H1 (cell line): Measurements from ENCODE around the gene ACBD6. TPM values are rescaled to one million over a fixed set of nuclear protein-coding genes. Genes with fewer than 3 reads are reported as not detected.

Experiments used
- CTCF ChIA-PET: fragments of 300-600 bp; sonication (Branson Sonifier 250); formaldehyde crosslinking; loops from one replicate; lab custom pipeline; 2021; ENCODE audit not compliant: partially characterized antibody; lab: Charles Lee
- POLR2A ChIA-PET: fragments of 300-600 bp; sonication (Branson Sonifier 250); formaldehyde crosslinking; loops from one replicate; lab custom pipeline; 2021; ENCODE audit warnings: inconsistent platforms; ENCODE audit not compliant: partially characterized antibody; lab: Charles Lee
- DNase-seq, 2 experiments: peaks; one replicate each; pipeline versions ENCODE4 v3.0.0 to v3.0.0-alpha.2; 2010 to 2022; ENCODE audit warnings: low spot score in 2 of 2, low read depth in 1 of 2, mixed read lengths in 1 of 2
- FAIRE-seq: peaks from 2 replicates; lab custom pipeline; 2011; peaks lifted over from hg19 to GRCh38; lab: Jason Lieb, UNC
- H2AFZ ChIP-seq: 2 replicates; pipeline ENCODE4 v1.8.1; 2012; ENCODE audit warnings: low read length, inconsistent platforms
- H2AK5ac ChIP-seq: 2 replicates; pipeline ENCODE4 v1.6.1; 2013; ENCODE audit warnings: low read depth, low read length
- H2BK120ac ChIP-seq: replicated peaks from 2 replicates; pipeline ENCODE3; 2013; ENCODE audit warnings: low read depth, low read length, inconsistent platforms
- H2BK12ac ChIP-seq: 2 replicates; pipeline ENCODE4 v1.6.1; 2013; ENCODE audit warnings: low read depth, low read length
- H2BK15ac ChIP-seq: 2 replicates; pipeline ENCODE4 v1.6.1; 2013; ENCODE audit warnings: low read length
- H2BK20ac ChIP-seq: 2 replicates; pipeline ENCODE4 v1.6.1; 2013; ENCODE audit warnings: low read length
- H2BK5ac ChIP-seq: 2 replicates; pipeline ENCODE4 v1.6.1; 2013; ENCODE audit warnings: low read depth, low read length
- H3K14ac ChIP-seq: 2 replicates; pipeline ENCODE4 v1.6.1; 2013; ENCODE audit warnings: inconsistent platforms; ENCODE audit not compliant: insufficient read length
- H3K18ac ChIP-seq: 2 replicates; pipeline ENCODE4 v1.6.1; 2013; ENCODE audit warnings: low read length; ENCODE audit errors: extremely low read depth
- H3K23ac ChIP-seq: 2 replicates; pipeline ENCODE4 v1.6.1; 2013; ENCODE audit warnings: inconsistent platforms; ENCODE audit not compliant: insufficient read length
- H3K23me2 ChIP-seq: 2 replicates; pipeline ENCODE4 v1.6.1; 2013; ENCODE audit warnings: low read depth, low read length
- H3K27ac ChIP-seq: 2 replicates; pipeline ENCODE4 v1.6.1; 2011; ENCODE audit warnings: low read depth, low read length, inconsistent platforms
- H3K27me3 ChIP-seq, 4 experiments: replicated peaks in 1 of 4; 1 replicate in 1 of 4; 2 replicates in 3 of 4; pipeline versions ENCODE4 v1.6.1 to v1.8.1; 2011 to 2013; ENCODE audit warnings: low read length in 3 of 4, mild to moderate bottlenecking in 3 of 4, inconsistent platforms in 2 of 4, mixed read lengths in 2 of 4, moderate library complexity in 1 of 4; ENCODE audit not compliant: control insufficient read depth in 3 of 4, insufficient read depth in 3 of 4; ENCODE audit errors: extremely low read depth in 1 of 4
- H3K36me3 ChIP-seq, 4 experiments: 2 replicates each; pipeline versions ENCODE4 v1.6.1 to v1.8.1; 2011 to 2013; ENCODE audit warnings: mild to moderate bottlenecking in 4 of 4, low read length in 3 of 4, moderate library complexity in 2 of 4, control low read depth in 1 of 4, inconsistent platforms in 1 of 4; ENCODE audit not compliant: insufficient read depth in 4 of 4, control insufficient read depth in 2 of 4
- H3K4ac ChIP-seq: replicated peaks from 2 replicates; pipeline ENCODE3; 2013; ENCODE audit warnings: low read length, low read depth, mixed read lengths, inconsistent platforms; ENCODE audit not compliant: insufficient read length
- H3K4me1 ChIP-seq, 4 experiments: replicated peaks in 1 of 4; 1 replicate in 1 of 4; 2 replicates in 3 of 4; pipeline versions ENCODE4 v1.6.1 to v1.8.1; 2011 to 2013; ENCODE audit warnings: low read length in 3 of 4, inconsistent platforms in 2 of 4, mixed read lengths in 1 of 4; ENCODE audit not compliant: insufficient read depth in 4 of 4, control insufficient read depth in 3 of 4
- H3K4me2 ChIP-seq, 2 experiments: 2 replicates each; pipeline versions ENCODE4 v1.6.1 to v1.8.1; 2011 to 2013; ENCODE audit warnings: low read depth in 2 of 2, low read length in 2 of 2, control low read depth in 1 of 2, inconsistent platforms in 1 of 2, mild to moderate bottlenecking in 1 of 2; ENCODE audit not compliant: insufficient read depth in 1 of 2
- H3K4me3 ChIP-seq, 4 experiments: fragments of 200-600, 300-600 bp in 1 of 4; sonication (generic), shearing (Covaris generic), sonication (Bioruptor Twin) in 1 of 4; 2 replicates each; pipeline versions ENCODE4 v1.5.1 to v1.8.1; 2011 to 2016; ENCODE audit warnings: low read length in 4 of 4, low read depth in 3 of 4, control low read depth in 2 of 4, inconsistent platforms in 2 of 4, mild to moderate bottlenecking in 2 of 4, mixed read lengths in 1 of 4, moderate library complexity in 1 of 4; ENCODE audit not compliant: insufficient read depth in 2 of 4; ENCODE audit errors: extremely low read depth in 1 of 4
- H3K56ac ChIP-seq: replicated peaks from 2 replicates; pipeline ENCODE3; 2013; ENCODE audit warnings: low read depth, mild to moderate bottlenecking, mixed read lengths, low read length, inconsistent platforms; ENCODE audit not compliant: insufficient read length
- H3K79me1 ChIP-seq: 2 replicates; pipeline ENCODE4 v1.6.1; 2013; ENCODE audit warnings: low read depth, low read length, control low read depth
- H3K79me2 ChIP-seq, 2 experiments: 2 replicates each; pipeline versions ENCODE4 v1.6.1 to v1.8.1; 2012 to 2013; ENCODE audit warnings: low read length in 2 of 2, mild to moderate bottlenecking in 2 of 2, inconsistent platforms in 1 of 2; ENCODE audit not compliant: insufficient read depth in 2 of 2, control insufficient read depth in 1 of 2
- H3K9ac ChIP-seq, 4 experiments: replicated peaks in 1 of 4; 1 replicate in 1 of 4; 2 replicates in 3 of 4; pipeline versions ENCODE4 v1.6.1 to v1.8.1; 2011 to 2013; ENCODE audit warnings: low read depth in 3 of 4, low read length in 3 of 4, control low read depth in 2 of 4, mild to moderate bottlenecking in 2 of 4, moderate library complexity in 2 of 4, inconsistent platforms in 1 of 4; ENCODE audit errors: extremely low read depth in 1 of 4
- H3K9me3 ChIP-seq, 2 experiments: 2 replicates each; pipeline versions ENCODE4 v1.6.1 to v1.8.1; 2012 to 2013; ENCODE audit warnings: mild to moderate bottlenecking in 2 of 2, moderate library complexity in 2 of 2, control low read depth in 1 of 2, inconsistent platforms in 1 of 2, low read depth in 1 of 2, low read length in 1 of 2, mixed read lengths in 1 of 2; ENCODE audit not compliant: insufficient read depth in 2 of 2
- H4K20me1 ChIP-seq, 2 experiments: replicated peaks in 1 of 2; 2 replicates each; pipeline versions ENCODE3 to v1.8.1; 2011 to 2013; ENCODE audit warnings: inconsistent platforms in 2 of 2, low read length in 2 of 2, mild to moderate bottlenecking in 1 of 2; ENCODE audit not compliant: insufficient read depth in 2 of 2, control insufficient read depth in 1 of 2
- H4K5ac ChIP-seq: 2 replicates; pipeline ENCODE4 v1.6.1; 2013; ENCODE audit warnings: low read length, low read depth, mixed read lengths, inconsistent platforms; ENCODE audit not compliant: insufficient read length
- H4K8ac ChIP-seq: 2 replicates; pipeline ENCODE4 v1.8.0; 2013; ENCODE audit warnings: mild to moderate bottlenecking, moderate library complexity, low read length, inconsistent platforms; ENCODE audit not compliant: insufficient read depth; ENCODE audit errors: extremely low read depth
- H4K91ac ChIP-seq: replicated peaks from 2 replicates; pipeline ENCODE3; 2013; ENCODE audit warnings: low read length, mixed read lengths, inconsistent platforms; ENCODE audit not compliant: insufficient read length
- ATF3 ChIP-seq: IDR thresholded peaks from 2 replicates; pipeline ENCODE4 v1.6.1; 2011; ENCODE audit warnings: low read depth, mild to moderate bottlenecking, low read length; ENCODE audit not compliant: insufficient read depth
- CHD2 ChIP-seq: IDR thresholded peaks from 2 replicates; pipeline ENCODE4 v1.6.1; 2012; ENCODE audit warnings: low read length, improper control_type of control experiment
- CTBP2 ChIP-seq: IDR thresholded peaks from 2 replicates; pipeline ENCODE4 v1.7.0; 2011; ENCODE audit warnings: borderline replicate concordance, mild to moderate bottlenecking, moderate library complexity, mixed read lengths, low read length; ENCODE audit not compliant: insufficient read depth, insufficient read length
- EP300 ChIP-seq, 2 experiments: IDR thresholded peaks; 1 replicate in 1 of 2; 2 replicates in 1 of 2; pipeline ENCODE4 v1.6.1; 2011 to 2012; ENCODE audit warnings: low read depth in 2 of 2, low read length in 2 of 2, mild to moderate bottlenecking in 2 of 2, borderline replicate concordance in 1 of 2, inconsistent platforms in 1 of 2, moderate library complexity in 1 of 2
- EZH2 ChIP-seq: fragments of 200-600 bp; sonication (generic); IDR thresholded peaks from 2 replicates; pipeline ENCODE4 v1.7.1; 2012; ENCODE audit warnings: low read depth, mild to moderate bottlenecking, moderate library complexity, low read length, inconsistent platforms; ENCODE audit not compliant: severe bottlenecking
- GABPA ChIP-seq: IDR thresholded peaks from 2 replicates; pipeline ENCODE4 v1.6.1; 2011; ENCODE audit warnings: mild to moderate bottlenecking, low read length, moderate library complexity, borderline replicate concordance; ENCODE audit not compliant: insufficient read depth
- SIRT6 ChIP-seq: IDR thresholded peaks from one replicate; pipeline ENCODE4 v1.7.1; 2012; ENCODE audit warnings: low read length, inconsistent platforms
- SP2 ChIP-seq: IDR thresholded peaks from 2 replicates; pipeline ENCODE4 v1.6.1; 2012; ENCODE audit warnings: mild to moderate bottlenecking, low read length, inconsistent platforms
- TAF1 ChIP-seq: IDR thresholded peaks from 2 replicates; pipeline ENCODE4 v1.6.1; 2011; ENCODE audit warnings: mild to moderate bottlenecking, low read depth, low read length
- TBP ChIP-seq: IDR thresholded peaks from 2 replicates; pipeline ENCODE4 v1.6.1; 2011; ENCODE audit warnings: low read depth, low read length, improper control_type of control experiment
- YY1 ChIP-seq: IDR thresholded peaks from 2 replicates; pipeline ENCODE4 v1.6.1; 2011; ENCODE audit warnings: low read depth, mild to moderate bottlenecking, low read length
- WGBS, 2 experiments: shearing (Covaris generic) in 1 of 2; methylation state at CpG; one replicate each; pipeline versions ENCODE4 v1.1.6 to v1.1.7; 2013 to 2015; ENCODE audit warnings: low lambda C conversion rate in 2 of 2, mixed read lengths in 2 of 2, inconsistent platforms in 1 of 2, low coverage in 1 of 2, missing lambda C conversion rate in 1 of 2; ENCODE audit not compliant: insufficient replicate concordance in 2 of 2, insufficient coverage in 1 of 2, insufficient read length in 1 of 2; ENCODE audit errors: extremely low coverage in 1 of 2, missing lambda C conversion rate in 1 of 2; 5-methylcytosine and 5-hydroxymethylcytosine counted together
- polyA plus RNA-seq, 7 experiments: library from polyadenylated mRNA; depleted of rRNA in 3 of 7; stranded (reverse) in 5 of 7; unstranded in 2 of 7; fragments of >200 nt in 5 of 7; fragments of 200-250 nt in 2 of 7; gene quantifications; 1 replicate in 5 of 7; 2 replicates in 1 of 7; 4 replicates in 1 of 7; pipeline versions ENCODE4 v1.2.1 to v1.2.3, GENCODE V29; 2011 to 2013; ENCODE audit warnings: missing spikeins in 2 of 7, mixed read lengths in 2 of 7
- total RNA-seq: library from RNA; stranded (reverse); fragmentation: NEBNext Ultra II Directional; extraction: Animal tissue kit (Norgen Biotek cat#: 25700); gene quantifications from 2 replicates; pipeline ENCODE4 v1.2.1, GENCODE V29; 2021

ACBD6 gene
- total and polyA plus RNA-seq, 2 of the 8 experiments (the other 6 are each of a cell fraction or from before 2014, with no cell fraction given): 52.0 to 67.7 TPM

DNA sequence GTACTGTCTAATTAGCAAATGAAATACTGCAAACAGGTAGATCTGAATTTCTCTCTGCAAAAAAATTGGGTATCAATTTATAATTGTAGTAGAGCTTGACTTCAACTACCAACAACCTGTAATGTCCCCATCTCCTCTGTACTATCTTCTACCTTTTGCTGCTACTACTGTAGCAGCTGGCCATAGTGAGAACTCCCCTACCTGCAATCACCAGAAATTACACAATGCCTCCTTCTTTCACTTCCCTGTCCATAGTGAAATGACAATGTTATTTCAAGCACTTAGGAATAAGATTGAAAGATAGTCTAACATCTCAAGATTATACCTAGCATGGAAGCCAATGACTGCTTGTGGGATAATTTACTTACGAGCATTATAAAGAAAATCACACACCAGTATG is 100.4 kb downstream of the ACBD6 start:
- Histone ChIP-seq H3K9ac (no peak overlapping the region), H2BK20ac (no peak overlapping the region), H3K23me2 (no peaks in the 10 kb centered on the region), H3K79me1 (no peaks in the 10 kb centered on the region), H3K9me3 (no peaks in the 10 kb centered on the region), H3K23ac (no peak overlapping the region), H3K79me2 (no peaks in the 10 kb centered on the region), H4K20me1 (no peaks in the 10 kb centered on the region), H2AFZ (no peak overlapping the region), H3K27me3 (no peaks in the 10 kb centered on the region), H4K5ac (no peak overlapping the region), H3K14ac (no peak overlapping the region), H3K4me2 (no peak overlapping the region), H3K4me3 (no peak overlapping the region), H3K4ac (no peak overlapping the region), H3K56ac (no peak overlapping the region), H4K8ac (no peak overlapping the region), H3K18ac (no peak overlapping the region), H2AK5ac (no peak overlapping the region), H4K91ac (no peak overlapping the region), H2BK15ac (no peak overlapping the region), H2BK120ac (no peak overlapping the region), H3K27ac (no peak overlapping the region), H3K4me1 (no peaks in the 10 kb centered on the region), H2BK5ac (no peak overlapping the region), H3K36me3 (no peaks in the 10 kb centered on the region; a peak in 1 of 8 replicates), H2BK12ac (no peak overlapping the region)
- CTCF ChIA-PET: interaction anchor here (1.0 to 1.5 kb wide), 2 partner anchors 37 to 214 kb away, joined by 3 to 4 read pairs; no protein-coding TSS in a partner anchor
- FAIRE-seq (no peak), DNase-seq (no peak)
- no peak for TF ChIP-seq TAF1
- no peak for TF ChIP-seq CTBP2
- TF ChIP-seq EZH2: no peak
- no peak for TF ChIP-seq SP2
- no peak for TF ChIP-seq CHD2
- TF ChIP-seq GABPA: no peak
- TF ChIP-seq YY1: no peak
- no peak for TF ChIP-seq TBP
- no peak for TF ChIP-seq SIRT6
- no peak for TF ChIP-seq EP300 (IDR thresholded peaks at IDR 0.05; ENCODE audit: borderline replicate concordance in 1 of 2, low read depth in 2 of 2, low read length in 2 of 2)
- TF ChIP-seq ATF3: no peak
- WGBS, 2 experiments: 95% methylated on average over 1 of the region's 1 CpG; no CpG with 5 or more reads in 1 of the 2 experiments
- POLR2A ChIA-PET: no interaction called here
